OCI-M2 (cell line): ENCODE data around the gene ZDHHC13.

Experiments used
- DNase-seq: peaks from one replicate; lab custom pipeline; 2025; ENCODE audit not compliant: unreplicated experiment; lab: John Stamatoyannopoulos, UW

Gene ZDHHC13

GRCh38 chr11:19164230-19164855 lies 47.4 kb downstream of the ZDHHC13 start:
- no peak for DNase-seq

- DNase-seq: no peak
These were observed 47.9 kb downstream of the ZDHHC13 start for GRCh38 chr11:19164881-19165280.

- DNase-seq: no peak
These were observed 51.1 kb downstream of the ZDHHC13 start for GRCh38 chr11:19168090-19168489.

GRCh38 chr11:19173004-19173689 lies 56.2 kb downstream of the ZDHHC13 start:
- DNase-seq: no peak

GRCh38 chr11:19173964-19174638 lies 57.1 kb downstream of the ZDHHC13 start:
- DNase-seq: no peak

- no peak for DNase-seq
These were observed 59.7 kb downstream of the ZDHHC13 start for GRCh38 chr11:19176629-19177186.

- DNase-seq: no peak
These were observed 64.7 kb downstream of the ZDHHC13 start for GRCh38 chr11:19181531-19182261.

- DNase-seq: no peak
These were observed 66.7 kb downstream of the ZDHHC13 start for GRCh38 chr11:19183646-19184045.

- DNase-seq: no peak
These were observed 68.1 kb downstream of the ZDHHC13 start for GRCh38 chr11:19185036-19185435.

- DNase-seq: no peak
These were observed 68.6 kb downstream of the ZDHHC13 start for GRCh38 chr11:19185516-19186052.

GRCh38 chr11:19187114-19187832 lies 70.3 kb downstream of the ZDHHC13 start:
- no peak for DNase-seq

GRCh38 chr11:19187833-19188258 lies 70.9 kb downstream of the ZDHHC13 start:
- DNase-seq: no peak

GRCh38 chr11:19191530-19192169 lies 74.7 kb downstream of the ZDHHC13 start:
- DNase-seq: no peak

- DNase-seq: no peak
These were observed 76.9 kb downstream of the ZDHHC13 start for GRCh38 chr11:19193916-19194315.

- no peak for DNase-seq
These were observed 77.8 kb downstream of the ZDHHC13 start for GRCh38 chr11:19194620-19195308.

- no peak for DNase-seq
These were observed 79.5 kb downstream of the ZDHHC13 start for GRCh38 chr11:19196432-19196831.

GRCh38 chr11:19199048-19199447 lies 82.1 kb downstream of the ZDHHC13 start:
- DNase-seq: no peak

GRCh38 chr11:19199771-19200170 lies 82.8 kb downstream of the ZDHHC13 start:
- DNase-seq: no peak
